Vagina (tissue), 2 donors: ENCODE measurements around the gene IRF2. TPM values are rescaled to one million over a fixed set of nuclear protein-coding genes. Genes with fewer than 3 reads are reported as not detected.

Source experiments
- DNase-seq, 2 donors: peaks; one replicate each; pipeline ENCODE4 v3.0.0-alpha.2; 2017; ENCODE audit errors: extremely low spot score in 2 of 2
- H3K27ac ChIP-seq: fragments of 200-600 bp; sonication (generic); one replicate; pipeline ENCODE4 v1.5.1; 2019
- H3K27me3 ChIP-seq: fragments of 200-600 bp; sonication (generic); one replicate; pipeline ENCODE4 v1.5.1; 2019
- H3K36me3 ChIP-seq, 2 donors: fragments of 200-600 bp; sonication (generic); one replicate each; pipeline ENCODE4 v1.5.1; 2017 to 2019
- H3K4me1 ChIP-seq: fragments of 200-600 bp; sonication (generic); one replicate; pipeline ENCODE4 v1.5.1; 2019
- H3K4me3 ChIP-seq, 2 donors: fragments of 200-600 bp; sonication (generic); 1 replicate in 1 of 2; 2 replicates in 1 of 2; pipeline ENCODE4 v1.5.1; 2016 to 2019
- H3K9me3 ChIP-seq: fragments of 200-600 bp; sonication (generic); one replicate; pipeline ENCODE4 v1.5.1; 2019
- CTCF ChIP-seq, 3 experiments: fragments of 450-650 bp in 2 of 3; fragments of 200-600 bp in 1 of 3; sonication (generic) in 1 of 3; IDR thresholded peaks; one replicate each; pipeline ENCODE4 v1.5.1; 2017 to 2019; ENCODE audit warnings: antibody characterized with exemption in 3 of 3, mild to moderate bottlenecking in 2 of 3, moderate library complexity in 2 of 3
- POLR2A ChIP-seq, 2 donors: fragments of 450-650 bp; IDR thresholded peaks; one replicate each; pipeline ENCODE4 v1.6.1; 2017; ENCODE audit warnings: antibody characterized with exemption in 2 of 2, mild to moderate bottlenecking in 2 of 2, moderate library complexity in 2 of 2
- POLR2AphosphoS5 ChIP-seq, 2 donors: sonication (generic); formaldehyde crosslinking; IDR thresholded peaks; one replicate each; pipeline ENCODE4 v1.9.0; 2017; ENCODE audit warnings: antibody characterized with exemption in 2 of 2, mild to moderate bottlenecking in 2 of 2, low read depth in 1 of 2; ENCODE audit not compliant: insufficient read depth in 1 of 2
- intact Hi-C: fragments of 100-400 bp; cut with DNase I; formaldehyde crosslinking; loops from one replicate; pipeline ENCODE4 v1.15.1; 2023
- total RNA-seq: library from RNA; depleted of rRNA; stranded (reverse); fragments of >200 nt; gene quantifications from one replicate; pipeline ENCODE4 v1.2.3, GENCODE V29; 2016

Gene IRF2
- total RNA-seq, 1 donor from 2014 or later: 18.7 TPM

- no peak for DNase-seq
- TF ChIP-seq POLR2A (IDR thresholded peaks at IDR 0.05) (no peak), POLR2AphosphoS5 (IDR thresholded peaks at IDR 0.05; ENCODE audit: insufficient read depth in 1 of 2, low read depth in 1 of 2) (no peak), CTCF (IDR thresholded peaks at IDR 0.05) (no peak)
- no peak overlapping the region for H3K27ac ChIP-seq
- H3K36me3 ChIP-seq: peaks cover 0 to 6% of the 10 kb centered on the region in 2 donors
- H3K4me1 ChIP-seq: peaks cover 36% of the 10 kb centered on the region
- no peaks in the 10 kb centered on the region for H3K27me3 ChIP-seq
- H3K9me3 ChIP-seq: no peaks in the 10 kb centered on the region
- no peak overlapping the region for H3K4me3 ChIP-seq
- intact Hi-C loops: no loop called here
These were observed 60.9 kb downstream of the IRF2 start for GRCh38 chr4:184413261-184414046.

DNA sequence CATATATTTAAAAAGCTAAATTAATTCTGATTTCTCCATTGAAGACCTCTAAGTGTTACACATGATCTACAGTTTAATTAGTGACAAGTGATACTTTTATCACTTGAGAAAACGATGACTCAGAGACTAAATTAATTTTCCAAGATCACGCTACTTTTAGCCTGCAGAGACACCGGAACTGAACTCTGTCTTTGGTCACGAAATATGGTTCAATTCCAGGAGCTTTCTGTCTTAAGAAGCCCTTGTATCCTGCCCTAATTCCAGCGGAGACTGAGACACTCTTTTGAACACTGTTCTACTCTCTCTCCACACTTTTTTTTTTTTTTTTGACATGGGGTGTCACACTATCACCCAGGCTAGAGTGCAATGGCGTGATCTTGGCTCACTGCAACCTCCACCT is 63.6 kb downstream of the IRF2 start:
- Histone ChIP-seq H3K4me3 (no peak overlapping the region), H3K27me3 (no peaks in the 10 kb centered on the region), H3K36me3 (peaks cover 0 to 9% of the 10 kb centered on the region in 2 donors), H3K27ac (no peak overlapping the region), H3K4me1 (peaks cover 40% of the 10 kb centered on the region), H3K9me3 (no peaks in the 10 kb centered on the region)
- intact Hi-C loops: no loop called here
- no peak for DNase-seq
- TF ChIP-seq CTCF (IDR thresholded peaks at IDR 0.05) (no peak), POLR2AphosphoS5 (IDR thresholded peaks at IDR 0.05; ENCODE audit: insufficient read depth in 1 of 2, low read depth in 1 of 2) (no peak), POLR2A (IDR thresholded peaks at IDR 0.05) (no peak)

GRCh38 chr4:184409911-184410692 is 64.2 kb downstream of the IRF2 start:
- no peak for TF ChIP-seq CTCF (IDR thresholded peaks at IDR 0.05)
- TF ChIP-seq POLR2AphosphoS5 (IDR thresholded peaks at IDR 0.05; ENCODE audit: insufficient read depth in 1 of 2, low read depth in 1 of 2): no peak
- no peak for TF ChIP-seq POLR2A (IDR thresholded peaks at IDR 0.05)
- no peak overlapping the region for H3K4me3 ChIP-seq
- intact Hi-C loops: loop anchor here (5.0 kb wide), 1 partner anchor 127 kb away; no protein-coding TSS in a partner anchor
- peaks cover 40% of the 10 kb centered on the region for H3K4me1 ChIP-seq
- peaks cover 0 to 16% of the 10 kb centered on the region in 2 donors for H3K36me3 ChIP-seq
- no peaks in the 10 kb centered on the region for H3K9me3 ChIP-seq
- no peak for DNase-seq
- no peak overlapping the region for H3K27ac ChIP-seq
- no peaks in the 10 kb centered on the region for H3K27me3 ChIP-seq

GRCh38 chr4:184409502-184409901 is 64.8 kb downstream of the IRF2 start:
- H3K27me3 ChIP-seq: no peaks in the 10 kb centered on the region
- no peak for DNase-seq
- no peak overlapping the region for H3K4me3 ChIP-seq
- TF ChIP-seq POLR2AphosphoS5 (IDR thresholded peaks at IDR 0.05; ENCODE audit: insufficient read depth in 1 of 2, low read depth in 1 of 2) (no peak), POLR2A (IDR thresholded peaks at IDR 0.05) (no peak), CTCF (IDR thresholded peaks at IDR 0.05) (no peak)
- H3K27ac ChIP-seq: no peak overlapping the region
- peaks cover 0 to 22% of the 10 kb centered on the region in 2 donors for H3K36me3 ChIP-seq
- H3K9me3 ChIP-seq: no peaks in the 10 kb centered on the region
- intact Hi-C loops: loop anchor here (5.0 kb wide), 1 partner anchor 128 kb away; no protein-coding TSS in a partner anchor
- peaks cover 40% of the 10 kb centered on the region for H3K4me1 ChIP-seq
